ENCODE data around the gene TDRD10. TPM values are rescaled to one million over a fixed set of nuclear protein-coding genes. Genes with fewer than 3 reads are reported as not detected.

Gene TDRD10
- polyA plus RNA-seq, 3 donors = not detected

GRCh38 chr1:154521695-154522094, 19.7 kb downstream of the TDRD10 start:
- no peak overlapping the region for H3K4me3 ChIP-seq (replicated peaks in 1 of 3; ENCODE audit: low read depth in 2 of 3, low read length in 3 of 3)
- Mint-ChIP-seq H3K27me3 (ENCODE audit: low read depth in 3 of 3) (peaks cover 1 to 8% (median 4%) of the 10 kb centered on the region in 3 donors), H3K27ac (no peak overlapping the region), H3K4me3 (no peak overlapping the region), H3K4me1 (peaks cover 2% of the 10 kb centered on the region), H3K36me3 (no peaks in the 10 kb centered on the region), H3K9me3 (no peaks in the 10 kb centered on the region)
- DNase-seq = no peak
- no peak for TF ChIP-seq CTCF (IDR thresholded peaks at IDR 0.05)
- no peaks in the 10 kb centered on the region for H3K36me3 ChIP-seq (replicated peaks in 1 of 2; ENCODE audit: control insufficient read depth in 1 of 2, insufficient read depth in 2 of 2, low read length in 2 of 2)
- H3K4me2 ChIP-seq (replicated peaks; ENCODE audit: extremely low read depth, low read length, poor library complexity, severe bottlenecking) = no peak overlapping the region
- no peak overlapping the region for H2AFZ ChIP-seq (ENCODE audit: insufficient read depth, low read depth, low read length, poor library complexity, severe bottlenecking)
- H4K20me1 ChIP-seq (ENCODE audit: insufficient read depth, low read length) = no peaks in the 10 kb centered on the region
- no peaks in the 10 kb centered on the region for H3K27me3 ChIP-seq (ENCODE audit: control insufficient read depth in 2 of 2, insufficient read depth in 2 of 2, low read length in 2 of 2)
- H3K9me3 ChIP-seq (replicated peaks in 1 of 2; ENCODE audit: control insufficient read depth in 1 of 2, insufficient read depth in 1 of 2, low read length in 2 of 2) = no peaks in the 10 kb centered on the region
- no peaks in the 10 kb centered on the region for H3K4me1 ChIP-seq (ENCODE audit: control insufficient read depth in 1 of 2, insufficient read depth in 2 of 2, low read length in 2 of 2)
- H3K9ac ChIP-seq (ENCODE audit: insufficient read depth, low read length, poor library complexity, severe bottlenecking) = no peak overlapping the region
- intact Hi-C loops (cut with micrococcal nuclease) = no loop called here
- no peak overlapping the region for H3K27ac ChIP-seq (ENCODE audit: low read depth in 1 of 2, low read length in 2 of 2)
- no peaks in the 10 kb centered on the region for H3K79me2 ChIP-seq (ENCODE audit: insufficient read depth, low read length)
- 93% methylated on average over 3 of the region's 3 CpGs for WGBS (ENCODE audit: insufficient coverage)

GRCh38 chr1:154524881-154525280, 22.9 kb downstream of the TDRD10 start:
- H3K27ac Mint-ChIP-seq = no peak overlapping the region
- no peak overlapping the region for H3K4me3 Mint-ChIP-seq
- Histone ChIP-seq H3K27me3 (ENCODE audit: control insufficient read depth in 2 of 2, insufficient read depth in 2 of 2, low read length in 2 of 2) (no peaks in the 10 kb centered on the region), H4K20me1 (ENCODE audit: insufficient read depth, low read length) (no peaks in the 10 kb centered on the region), H3K4me2 (replicated peaks; ENCODE audit: extremely low read depth, low read length, poor library complexity, severe bottlenecking) (no peak overlapping the region), H3K36me3 (replicated peaks in 1 of 2; ENCODE audit: control insufficient read depth in 1 of 2, insufficient read depth in 2 of 2, low read length in 2 of 2) (no peaks in the 10 kb centered on the region), H3K9ac (ENCODE audit: insufficient read depth, low read length, poor library complexity, severe bottlenecking) (no peak overlapping the region), H2AFZ (ENCODE audit: insufficient read depth, low read depth, low read length, poor library complexity, severe bottlenecking) (no peak overlapping the region), H3K4me1 (ENCODE audit: control insufficient read depth in 1 of 2, insufficient read depth in 2 of 2, low read length in 2 of 2) (no peaks in the 10 kb centered on the region), H3K4me3 (replicated peaks in 1 of 3; ENCODE audit: low read depth in 2 of 3, low read length in 3 of 3) (no peak overlapping the region), H3K9me3 (replicated peaks in 1 of 2; ENCODE audit: control insufficient read depth in 1 of 2, insufficient read depth in 1 of 2, low read length in 2 of 2) (no peaks in the 10 kb centered on the region), H3K27ac (ENCODE audit: low read depth in 1 of 2, low read length in 2 of 2) (no peak overlapping the region), H3K79me2 (ENCODE audit: insufficient read depth, low read length) (no peaks in the 10 kb centered on the region)
- intact Hi-C loops (cut with micrococcal nuclease) = no loop called here
- H3K9me3 Mint-ChIP-seq = no peaks in the 10 kb centered on the region
- no peak for DNase-seq
- peaks cover 0 to 3% (median 0%) of the 10 kb centered on the region in 3 donors for H3K27me3 Mint-ChIP-seq (ENCODE audit: low read depth in 3 of 3)
- peaks cover 2% of the 10 kb centered on the region for H3K4me1 Mint-ChIP-seq
- TF ChIP-seq CTCF (IDR thresholded peaks at IDR 0.05) = no peak
- H3K36me3 Mint-ChIP-seq = no peaks in the 10 kb centered on the region
